GM06990 (cell line): ENCODE data around the gene FMO4.

Source experiments
- DNase-seq: peaks from one replicate; pipeline ENCODE4 v3.0.0-alpha.2; 2011; ENCODE audit not compliant: insufficient read length; ENCODE audit errors: extremely low read depth
- H3K27me3 ChIP-seq: replicated peaks from 2 replicates; pipeline ENCODE4 v1.6.0; 2011; ENCODE audit warnings: low read length; ENCODE audit not compliant: control insufficient read depth, insufficient read depth
- H3K36me3 ChIP-seq: 2 replicates; pipeline ENCODE4 v1.5.1; 2011; ENCODE audit warnings: low read length; ENCODE audit not compliant: control insufficient read depth, insufficient read depth
- H3K4me3 ChIP-seq: replicated peaks from 2 replicates; pipeline ENCODE4 v1.5.1; 2011; ENCODE audit warnings: low read depth, mild to moderate bottlenecking, control low read depth, low read length
- TF ChIP-seq, protein P1 (sequence below): IDR thresholded peaks from 2 replicates; pipeline ENCODE4 v1.5.1; 2011; ENCODE audit warnings: low read length, control low read depth, mild to moderate bottlenecking, inconsistent platforms; ENCODE audit not compliant: insufficient read depth, poor library complexity, severe bottlenecking

The FMO4 gene, protein sequence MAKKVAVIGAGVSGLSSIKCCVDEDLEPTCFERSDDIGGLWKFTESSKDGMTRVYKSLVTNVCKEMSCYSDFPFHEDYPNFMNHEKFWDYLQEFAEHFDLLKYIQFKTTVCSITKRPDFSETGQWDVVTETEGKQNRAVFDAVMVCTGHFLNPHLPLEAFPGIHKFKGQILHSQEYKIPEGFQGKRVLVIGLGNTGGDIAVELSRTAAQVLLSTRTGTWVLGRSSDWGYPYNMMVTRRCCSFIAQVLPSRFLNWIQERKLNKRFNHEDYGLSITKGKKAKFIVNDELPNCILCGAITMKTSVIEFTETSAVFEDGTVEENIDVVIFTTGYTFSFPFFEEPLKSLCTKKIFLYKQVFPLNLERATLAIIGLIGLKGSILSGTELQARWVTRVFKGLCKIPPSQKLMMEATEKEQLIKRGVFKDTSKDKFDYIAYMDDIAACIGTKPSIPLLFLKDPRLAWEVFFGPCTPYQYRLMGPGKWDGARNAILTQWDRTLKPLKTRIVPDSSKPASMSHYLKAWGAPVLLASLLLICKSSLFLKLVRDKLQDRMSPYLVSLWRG

DNA sequence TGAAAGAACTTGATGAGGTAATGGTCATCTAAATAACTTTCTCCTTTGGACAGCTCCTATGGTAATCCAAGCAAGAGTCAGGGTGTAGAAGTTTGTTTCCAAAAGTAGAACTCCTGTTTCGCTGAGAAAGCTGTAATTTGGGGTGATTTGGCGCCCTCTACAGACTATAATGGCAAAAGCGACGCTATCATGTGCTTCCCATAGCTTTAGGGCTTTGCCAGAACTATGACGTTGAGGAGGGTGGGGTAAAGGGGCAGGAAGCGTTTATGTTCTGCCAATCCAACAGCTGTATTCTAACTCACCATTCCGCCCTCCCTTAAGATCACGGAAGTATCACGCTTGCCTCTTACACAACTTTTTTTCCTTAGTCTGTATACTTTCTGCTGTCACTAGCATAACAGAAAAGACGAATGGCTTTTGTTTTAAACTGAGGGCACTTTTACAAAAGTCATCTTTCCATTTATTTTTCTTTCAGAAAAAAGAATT lies at the start of gene FMO4:
FMO4 (plus strand) TSS at position 349 of the 486 bp plus-strand sequence. CDS start 5,643 bp downstream, outside the sequence.
- H3K27me3 ChIP-seq, result no peaks in the 10 kb centered on the region
- DNase-seq, result peak; percentile 71
- TF ChIP-seq, protein P1, sequence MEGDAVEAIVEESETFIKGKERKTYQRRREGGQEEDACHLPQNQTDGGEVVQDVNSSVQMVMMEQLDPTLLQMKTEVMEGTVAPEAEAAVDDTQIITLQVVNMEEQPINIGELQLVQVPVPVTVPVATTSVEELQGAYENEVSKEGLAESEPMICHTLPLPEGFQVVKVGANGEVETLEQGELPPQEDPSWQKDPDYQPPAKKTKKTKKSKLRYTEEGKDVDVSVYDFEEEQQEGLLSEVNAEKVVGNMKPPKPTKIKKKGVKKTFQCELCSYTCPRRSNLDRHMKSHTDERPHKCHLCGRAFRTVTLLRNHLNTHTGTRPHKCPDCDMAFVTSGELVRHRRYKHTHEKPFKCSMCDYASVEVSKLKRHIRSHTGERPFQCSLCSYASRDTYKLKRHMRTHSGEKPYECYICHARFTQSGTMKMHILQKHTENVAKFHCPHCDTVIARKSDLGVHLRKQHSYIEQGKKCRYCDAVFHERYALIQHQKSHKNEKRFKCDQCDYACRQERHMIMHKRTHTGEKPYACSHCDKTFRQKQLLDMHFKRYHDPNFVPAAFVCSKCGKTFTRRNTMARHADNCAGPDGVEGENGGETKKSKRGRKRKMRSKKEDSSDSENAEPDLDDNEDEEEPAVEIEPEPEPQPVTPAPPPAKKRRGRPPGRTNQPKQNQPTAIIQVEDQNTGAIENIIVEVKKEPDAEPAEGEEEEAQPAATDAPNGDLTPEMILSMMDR, result peak; percentile 74
- H3K4me3 ChIP-seq, result peak within 1 kb of the TSS; percentile 59
- no peaks in the 10 kb centered on the region for H3K36me3 ChIP-seq

DNA sequence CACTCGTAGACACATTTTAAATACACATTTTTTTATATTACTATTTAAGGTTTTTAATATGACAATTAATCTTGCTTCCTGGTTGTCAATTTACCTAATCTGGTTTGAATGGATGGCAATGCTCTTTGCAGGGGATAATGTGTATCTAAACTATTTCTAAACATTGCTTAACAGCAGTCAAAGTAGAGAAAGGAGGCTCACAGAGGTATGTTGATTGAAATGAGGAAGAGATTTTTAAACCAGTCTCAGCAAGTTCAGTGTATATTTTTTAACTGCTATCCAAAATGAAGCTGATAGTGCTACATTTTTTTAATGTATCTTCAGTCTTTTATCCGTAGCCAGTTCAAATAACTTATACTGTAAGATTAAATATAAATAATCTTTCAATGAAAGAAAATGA lies 48.3 kb upstream of the FMO4 start:
- no peak for DNase-seq
- no peak overlapping the region for H3K4me3 ChIP-seq
- no peaks in the 10 kb centered on the region for H3K36me3 ChIP-seq
- H3K27me3 ChIP-seq, result no peaks in the 10 kb centered on the region
- TF ChIP-seq, protein P1, result no peak

- no peak for DNase-seq
- Histone ChIP-seq H3K4me3 (no peak overlapping the region), H3K36me3 (no peaks in the 10 kb centered on the region), H3K27me3 (no peaks in the 10 kb centered on the region)
- TF ChIP-seq, protein P1, result peak; percentile 7
Measured at GRCh38 chr1:171266930-171267329, 47.1 kb upstream of the FMO4 start.

GRCh38 chr1:171267391-171267790 lies 46.6 kb upstream of the FMO4 start:
- Histone ChIP-seq H3K36me3 (no peaks in the 10 kb centered on the region), H3K27me3 (no peaks in the 10 kb centered on the region), H3K4me3 (no peak overlapping the region)
- no peak for DNase-seq
- TF ChIP-seq, protein P1, result no peak

DNA sequence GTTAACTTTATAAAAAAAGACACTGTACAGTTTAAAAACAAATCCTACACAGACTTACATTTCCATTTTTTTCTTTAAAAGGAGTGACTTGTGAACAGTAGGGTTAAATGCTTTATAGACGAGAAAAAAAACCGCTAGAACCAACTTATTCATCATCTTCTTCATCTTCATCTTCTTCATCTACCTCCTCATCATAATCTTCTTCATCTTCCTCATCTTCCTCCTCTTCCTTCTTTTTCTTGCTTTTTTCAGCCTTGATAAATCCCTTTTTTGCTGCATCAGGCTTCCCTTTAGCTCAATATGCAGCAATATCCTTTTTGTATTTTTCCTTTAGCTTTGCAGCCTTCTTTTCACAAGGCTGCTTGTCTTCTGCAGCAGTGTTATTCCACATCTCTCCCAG lies 43.2 kb upstream of the FMO4 start:
- no peak for DNase-seq
- H3K4me3 ChIP-seq, result no peak overlapping the region
- H3K36me3 ChIP-seq, result no peaks in the 10 kb centered on the region
- no peaks in the 10 kb centered on the region for H3K27me3 ChIP-seq
- TF ChIP-seq, protein P1, result no peak
